Mucosa of gallbladder (tissue), 1 donor: ENCODE measurements around the gene RAB3GAP2. TPM values are rescaled to one million over a fixed set of nuclear protein-coding genes. Genes with fewer than 3 reads are reported as not detected.
"Not testable (repeated sequence)": the region's sequence is repeated elsewhere in the genome, so short reads cannot be mapped to it uniquely, and the experiment has no call there.

Source experiments
- DNase-seq: peaks from one replicate; pipeline ENCODE4 v3.0.0-alpha.2; 2020; ENCODE audit warnings: low spot score
- total RNA-seq: library from RNA; stranded (reverse); gene quantifications from one replicate; pipeline ENCODE4 v1.2.1, GENCODE V29; 2021
- donor health status: DM: no; HTN: no; CAD: no.

RAB3GAP2 gene
- total RNA-seq, 1 donor from 2014 or later = 36.3 TPM

GRCh38 chr1:220239966-220240365 lies 32.3 kb downstream of the RAB3GAP2 start:
- no peak for DNase-seq

- DNase-seq = no peak
Measured at GRCh38 chr1:220239213-220239612, 33.0 kb downstream of the RAB3GAP2 start.

GRCh38 chr1:220236278-220236677 lies 36.0 kb downstream of the RAB3GAP2 start:
- not testable (repeated sequence) for DNase-seq

GRCh38 chr1:220235462-220235861 lies 36.8 kb downstream of the RAB3GAP2 start:
- DNase-seq = no peak

DNA sequence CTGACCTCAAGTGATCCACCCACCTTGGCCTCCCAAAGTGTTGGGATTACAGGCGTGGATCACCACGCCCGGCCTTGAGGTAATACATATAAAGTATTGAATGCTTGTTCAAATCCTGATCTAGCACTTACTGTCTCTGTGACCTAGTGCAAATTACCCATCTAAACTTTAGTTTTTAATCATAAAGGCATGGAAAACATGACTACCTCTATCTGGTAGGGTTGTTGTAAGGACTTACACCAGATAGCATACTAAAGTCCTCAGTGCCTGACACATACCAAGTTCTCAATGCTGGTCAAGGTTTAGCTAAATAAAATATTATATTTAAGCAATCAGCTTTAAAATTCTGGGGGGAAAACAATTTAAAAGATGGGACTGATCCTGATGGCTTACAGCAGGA lies 38.3 kb downstream of the RAB3GAP2 start:
- no peak for DNase-seq

DNA sequence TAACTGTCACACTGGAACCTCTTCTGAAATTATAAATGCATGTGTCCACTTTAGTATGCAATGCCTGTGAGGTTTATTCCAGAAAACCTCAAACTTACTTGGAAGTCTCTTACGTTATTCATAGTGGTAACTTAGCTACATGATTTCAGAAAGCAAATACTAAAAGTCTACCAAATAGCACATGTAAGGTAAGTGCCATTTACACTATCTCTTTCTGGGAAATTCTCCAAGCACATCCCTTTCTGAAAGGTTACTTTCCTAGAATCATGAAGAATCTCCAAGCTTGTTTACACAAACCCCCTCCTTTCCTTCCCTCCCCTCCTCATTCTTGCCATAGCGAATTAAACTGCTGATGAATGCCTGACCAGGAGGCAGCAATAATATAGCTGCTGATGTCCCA lies 42.5 kb downstream of the RAB3GAP2 start:
- DNase-seq = no peak

DNA sequence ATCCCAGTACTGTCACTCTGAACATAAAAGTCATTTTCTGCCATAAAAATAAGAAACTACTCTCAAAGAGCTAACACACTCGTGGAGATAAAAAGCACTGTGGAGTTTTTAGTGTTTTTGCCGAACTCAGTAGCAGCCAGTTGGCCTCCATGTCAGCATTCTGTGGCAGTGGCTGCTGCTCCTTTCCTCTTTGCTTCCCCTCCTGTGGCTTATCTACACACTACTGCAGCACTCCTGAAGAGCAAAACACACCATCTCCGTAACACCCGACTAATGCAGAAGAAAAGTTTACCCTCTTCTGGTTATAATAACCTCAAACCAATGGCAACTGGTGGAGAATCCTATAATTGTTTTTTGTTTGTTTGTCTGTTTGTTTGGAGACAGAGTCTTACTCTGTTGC lies 44.9 kb downstream of the RAB3GAP2 start:
- DNase-seq = no peak

GRCh38 chr1:220226752-220227151 lies 45.5 kb downstream of the RAB3GAP2 start:
- no peak for DNase-seq

DNA sequence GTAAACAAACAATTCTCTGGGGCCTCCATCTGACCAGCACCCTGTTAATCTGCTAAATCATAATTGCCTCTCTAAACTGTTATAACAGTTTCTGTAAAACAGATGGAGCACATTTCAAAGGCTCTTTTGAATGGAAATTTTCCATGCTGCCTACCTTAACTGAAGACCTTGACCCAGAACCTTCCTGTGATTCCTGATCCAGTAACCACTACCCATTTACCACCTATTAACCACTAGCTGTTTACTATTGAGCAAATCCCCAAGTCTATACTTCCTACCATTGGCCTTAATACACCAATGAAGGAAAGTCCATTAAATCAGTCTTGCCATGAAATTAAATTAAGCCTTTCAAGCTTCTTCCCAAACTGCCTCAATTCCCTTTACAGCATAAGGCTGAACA lies 46.3 kb downstream of the RAB3GAP2 start:
- no peak for DNase-seq

- DNase-seq = no peak
Measured at GRCh38 chr1:220224611-220225124, 47.6 kb downstream of the RAB3GAP2 start.

GRCh38 chr1:220224033-220224432 lies 48.2 kb downstream of the RAB3GAP2 start:
- no peak for DNase-seq

DNA sequence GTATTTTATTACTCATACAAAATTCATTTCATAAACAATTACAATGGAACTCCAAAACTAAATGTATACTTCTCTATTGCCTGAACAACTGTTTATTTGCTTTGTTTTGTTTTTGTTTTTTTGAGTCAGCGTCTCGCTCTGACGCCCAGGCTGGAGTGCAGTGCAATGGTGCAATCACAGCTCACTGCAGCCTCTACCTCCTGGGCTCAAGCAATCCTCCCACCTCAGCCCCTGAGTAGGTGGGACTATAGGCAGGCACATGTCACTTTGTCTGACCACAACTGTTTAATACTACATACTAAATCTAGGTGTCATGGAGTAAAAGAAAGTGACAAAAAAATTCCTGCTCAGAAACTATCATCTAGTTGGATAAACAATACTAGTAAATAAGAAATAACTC lies 49.3 kb downstream of the RAB3GAP2 start:
- no peak for DNase-seq

DNA sequence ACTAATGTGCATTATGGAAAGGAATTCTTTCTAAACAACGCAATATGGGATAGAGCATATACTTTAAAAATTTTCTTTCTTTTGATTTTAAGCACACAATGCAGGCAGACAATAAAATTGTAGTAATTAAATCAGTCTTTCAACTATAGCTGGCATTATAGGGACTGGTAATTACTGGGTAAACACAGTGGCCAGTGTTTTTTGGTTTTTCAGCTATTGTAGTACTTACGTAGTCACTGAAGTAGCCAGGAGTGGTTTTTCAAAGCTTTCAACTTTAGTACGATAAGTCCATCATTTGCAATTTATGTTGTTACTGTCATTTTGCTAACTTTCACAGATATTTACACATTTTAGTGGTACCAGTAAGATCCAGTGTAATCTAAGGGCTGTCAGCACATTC lies 50.6 kb downstream of the RAB3GAP2 start:
- DNase-seq = no peak

DNA sequence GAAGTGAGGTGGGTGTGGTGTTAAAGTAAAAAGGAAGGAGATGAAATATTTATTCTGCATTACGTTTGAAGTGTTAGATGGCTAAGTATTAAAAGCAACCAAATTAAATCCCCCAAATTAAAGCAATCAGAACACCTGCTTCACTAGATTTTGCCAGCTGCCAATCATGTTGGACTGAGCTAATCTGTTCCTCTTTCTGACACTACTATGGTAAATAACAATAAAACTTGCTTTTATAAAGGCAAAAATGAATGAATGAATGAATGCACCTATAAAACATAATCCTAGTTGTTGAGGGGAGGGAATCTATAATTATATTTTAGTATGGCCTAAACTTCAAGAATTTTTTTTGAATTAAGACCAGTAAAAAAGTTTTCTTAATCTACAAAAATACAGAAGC lies 51.0 kb downstream of the RAB3GAP2 start:
- DNase-seq = no peak

DNA sequence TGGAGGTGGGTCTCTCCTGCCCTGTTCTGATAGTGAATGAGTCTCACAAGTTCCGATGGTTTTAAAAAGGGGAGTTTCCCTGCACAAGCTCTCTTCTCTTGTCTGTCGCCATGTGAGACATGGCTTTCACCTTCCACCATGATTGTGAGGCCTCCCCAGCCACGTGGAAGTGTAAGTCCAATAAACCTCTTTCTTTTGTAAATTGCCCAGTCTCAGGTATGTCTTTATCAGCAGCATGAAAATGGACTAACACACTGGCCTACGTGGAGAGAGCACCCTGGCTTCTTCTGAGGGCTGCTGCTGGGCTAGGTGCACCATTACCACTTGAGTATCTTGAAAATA lies 51.6 kb downstream of the RAB3GAP2 start:
- not testable (repeated sequence) for DNase-seq

GRCh38 chr1:220219865-220220698 lies 52.2 kb downstream of the RAB3GAP2 start:
- DNase-seq = no peak

- no peak for DNase-seq
Measured at GRCh38 chr1:220219136-220219442, 53.2 kb downstream of the RAB3GAP2 start.

GRCh38 chr1:220218397-220219135 lies 53.7 kb downstream of the RAB3GAP2 start:
- DNase-seq = peak; percentile 55

- DNase-seq = no peak
Measured at GRCh38 chr1:220217383-220217988, 54.8 kb downstream of the RAB3GAP2 start.

GRCh38 chr1:220213382-220213983 lies 58.8 kb downstream of the RAB3GAP2 start:
- no peak for DNase-seq

DNA sequence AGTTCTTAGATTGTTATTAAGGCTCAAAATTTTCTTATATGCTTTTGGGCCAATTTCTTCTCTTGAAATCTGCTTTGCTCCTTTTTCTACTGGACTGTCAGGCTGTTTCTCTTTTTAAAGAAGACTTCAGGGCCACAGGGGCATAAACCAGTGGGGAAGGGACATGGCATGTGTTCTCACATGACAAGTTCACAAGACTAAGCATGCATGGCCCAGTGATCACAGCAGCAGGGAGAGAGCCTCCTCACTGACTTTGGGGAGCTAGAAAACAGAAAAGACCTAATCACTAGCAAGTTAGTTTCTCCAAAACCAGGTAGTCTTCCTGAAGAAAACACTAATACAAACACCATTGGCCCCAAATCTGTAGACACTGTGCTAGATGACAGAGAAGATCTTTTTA lies 64.8 kb downstream of the RAB3GAP2 start:
- DNase-seq = no peak

DNA sequence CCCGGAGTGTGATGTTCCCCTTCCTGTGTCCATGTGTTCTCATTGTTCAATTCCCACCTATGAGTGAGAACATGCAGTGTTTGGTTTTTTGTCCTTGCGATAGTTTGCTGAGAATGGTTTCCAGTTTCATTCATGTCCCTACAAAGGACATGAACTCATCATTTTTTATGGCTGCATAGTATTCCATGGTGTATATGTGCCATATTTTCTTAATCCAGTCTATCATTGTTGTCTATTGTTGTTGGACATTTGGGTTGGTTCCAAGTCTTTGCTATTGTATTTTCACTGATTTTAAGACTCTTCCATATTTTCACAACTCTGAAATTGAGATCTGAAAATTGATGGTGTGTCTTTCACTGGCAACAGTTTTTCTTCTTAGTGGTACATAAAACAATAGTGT lies 67.5 kb downstream of the RAB3GAP2 start:
- DNase-seq = not testable (repeated sequence)
